WTC11 (cell line): ENCODE data around the gene ISOC2. TPM values are rescaled to one million over a fixed set of nuclear protein-coding genes. Genes with fewer than 3 reads are reported as not detected.

Experiments
- ATAC-seq: fragments of 200-7000 bp; cut with Tn5 transposase; 2 replicates; pipeline ENCODE4 v1.10.0; 2021; ENCODE audit warnings: mild to moderate bottlenecking, moderate library complexity
- CTCF ChIA-PET: fragments of 300-600 bp; sonication (Branson Sonifier 250); formaldehyde crosslinking; loops from one replicate; lab custom pipeline; 2021; ENCODE audit warnings: antibody characterized with exemption; lab: Charles Lee
- POLR2A ChIA-PET: fragments of 350-600 bp; sonication (Branson Sonifier 250); formaldehyde crosslinking; loops from one replicate; lab custom pipeline; 2021; ENCODE audit warnings: antibody characterized with exemption; lab: Charles Lee
- DNase-seq: peaks from one replicate; pipeline ENCODE4 v3.0.0; 2021; ENCODE audit warnings: low spot score
- H3K27ac Mint-ChIP-seq: 2 replicates; pipeline ENCODE4 v1.8.0; 2021; ENCODE audit warnings: mixed read lengths
- H3K27me3 Mint-ChIP-seq: 2 replicates; pipeline ENCODE4 v1.8.0; 2021; ENCODE audit warnings: low read depth, mild to moderate bottlenecking, moderate library complexity, mixed read lengths
- H3K36me3 Mint-ChIP-seq: 2 replicates; pipeline ENCODE4 v1.8.0; 2021; ENCODE audit warnings: mixed read lengths
- H3K4me1 Mint-ChIP-seq: 2 replicates; pipeline ENCODE4 v1.8.0; 2022; ENCODE audit warnings: mixed read lengths
- H3K4me3 Mint-ChIP-seq: 2 replicates; pipeline ENCODE4 v1.8.0; 2021; ENCODE audit warnings: mild to moderate bottlenecking, moderate library complexity, mixed read lengths
- H3K9me3 Mint-ChIP-seq: 2 replicates; pipeline ENCODE4 v1.8.0; 2021; ENCODE audit warnings: mixed read lengths
- ELF4 ChIP-seq: sonication (generic); formaldehyde crosslinking; IDR thresholded peaks from 2 replicates; pipeline ENCODE4 v1.8.1; 2022; ENCODE audit warnings: low read depth, mild to moderate bottlenecking, moderate library complexity, missing genetic modification reagents
- EMX1 ChIP-seq: fragments of 250-450 bp; sonication (Bioruptor Pico); IDR thresholded peaks from 2 replicates; pipeline ENCODE4 v1.8.0; 2021; ENCODE audit warnings: mild to moderate bottlenecking
- FOXJ3 ChIP-seq: sonication (generic); formaldehyde crosslinking; IDR thresholded peaks from 2 replicates; pipeline ENCODE4 v1.9.0; 2021; ENCODE audit warnings: missing genetic modification reagents, mild to moderate bottlenecking, borderline replicate concordance
- MXD4 ChIP-seq: fragments of 250-450 bp; sonication (Bioruptor Pico); IDR thresholded peaks from 2 replicates; pipeline ENCODE4 v1.8.0; 2021; ENCODE audit warnings: mild to moderate bottlenecking, moderate library complexity, borderline replicate concordance
- MYBL2 ChIP-seq: sonication (generic); formaldehyde crosslinking; IDR thresholded peaks from 2 replicates; pipeline ENCODE4 v1.8.1; 2023; ENCODE audit warnings: mild to moderate bottlenecking, moderate library complexity, missing genetic modification reagents
- NR3C1 ChIP-seq: sonication (generic); formaldehyde crosslinking; conservative IDR thresholded peaks from 2 replicates; pipeline ENCODE4 v1.8.1; 2023; ENCODE audit warnings: low read depth, mild to moderate bottlenecking, missing genetic modification reagents
- OVOL2 ChIP-seq: fragments of 250-450 bp; sonication (Bioruptor Pico); IDR thresholded peaks from 2 replicates; pipeline ENCODE4 v1.9.0; 2021; ENCODE audit warnings: mild to moderate bottlenecking, borderline replicate concordance
- RELA ChIP-seq: sonication (generic); formaldehyde crosslinking; IDR thresholded peaks from 2 replicates; pipeline ENCODE4 v1.8.1; 2022; ENCODE audit warnings: missing genetic modification reagents, mild to moderate bottlenecking, borderline replicate concordance
- TP53 ChIP-seq: sonication (generic); formaldehyde crosslinking; IDR thresholded peaks from 2 replicates; pipeline ENCODE4 v1.8.1; 2023; ENCODE audit warnings: mild to moderate bottlenecking, missing genetic modification reagents
- ZNF121 ChIP-seq: sonication (generic); formaldehyde crosslinking; IDR thresholded peaks from 2 replicates; pipeline ENCODE4 v1.8.0; 2023; ENCODE audit warnings: missing genetic modification reagents
- ZNF317 ChIP-seq: sonication (generic); formaldehyde crosslinking; IDR thresholded peaks from 2 replicates; pipeline ENCODE4 v1.8.1; 2023; ENCODE audit warnings: low read depth, mild to moderate bottlenecking, moderate library complexity, missing genetic modification reagents, borderline replicate concordance
- ZNF396 ChIP-seq: fragments of 250-450 bp; sonication (Bioruptor Pico); IDR thresholded peaks from 2 replicates; pipeline ENCODE4 v1.8.0; 2021; ENCODE audit warnings: mild to moderate bottlenecking, moderate library complexity, borderline replicate concordance
- ZNF423 ChIP-seq: fragments of 250-450 bp; sonication (Bioruptor Pico); IDR thresholded peaks from 2 replicates; pipeline ENCODE4 v2.1.2; 2022; ENCODE audit warnings: mild to moderate bottlenecking, moderate library complexity
- total RNA-seq: library from RNA; stranded (reverse); gene quantifications from 3 replicates; pipeline ENCODE4 v1.2.3, GENCODE V29; 2021
- TF ChIP-seq, protein P1 (sequence below): fragments of 250-450 bp; sonication (Bioruptor Pico); IDR thresholded peaks from 2 replicates; pipeline ENCODE4 v1.9.0; 2021; ENCODE audit warnings: mild to moderate bottlenecking
- TF ChIP-seq, protein P2 (sequence below): sonication (generic); formaldehyde crosslinking; IDR thresholded peaks from 2 replicates; pipeline ENCODE4 v1.8.1; 2023; ENCODE audit warnings: mild to moderate bottlenecking, missing genetic modification reagents

Gene ISOC2
- total RNA-seq, 1 experiment from 2014 or later = 96.3 TPM

DNA sequence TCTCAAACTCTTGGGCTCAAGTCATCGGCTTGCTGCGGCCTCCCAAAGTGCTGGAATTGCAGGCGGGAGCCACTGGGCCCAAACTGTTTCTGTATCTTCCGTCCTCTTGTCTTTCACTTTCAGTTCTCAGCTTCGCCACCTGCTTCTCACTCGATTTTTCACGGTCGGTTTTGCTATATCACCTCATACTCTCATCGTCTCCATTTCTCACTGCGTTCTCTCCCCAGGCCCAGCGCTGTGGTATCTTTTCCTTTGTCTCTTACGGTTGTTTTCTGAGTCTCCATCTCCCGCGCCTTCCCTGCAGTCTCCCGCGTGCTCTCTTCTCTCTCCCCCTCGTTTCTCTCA, 41.7 kb upstream of the ISOC2 start:
- H3K36me3 Mint-ChIP-seq = peaks cover 7% of the 10 kb centered on the region
- no peak for DNase-seq
- H3K4me1 Mint-ChIP-seq = no peaks in the 10 kb centered on the region
- H3K4me3 Mint-ChIP-seq = no peak overlapping the region
- ChIA-PET CTCF (interaction anchor here (0.7 to 2.9 kb wide), 20 partner anchors 15 to 362 kb away, joined by 3 to 96 read pairs (median 10); partner anchors contain the start of genes DNAAF3, FIZ1, ISOC2 and NAT14), POLR2A (no interaction called here)
- ATAC-seq = no peak
- H3K27me3 Mint-ChIP-seq = peaks cover 88% of the 10 kb centered on the region
- H3K27ac Mint-ChIP-seq = no peak overlapping the region
- TF ChIP-seq ELF4 (CRISPR knock-in tag) (no peak), FOXJ3 (CRISPR knock-in tag) (no peak), NR3C1 (CRISPR knock-in tag) (no peak), ZNF423 (CRISPR knock-in tag) (no peak), OVOL2 (CRISPR knock-in tag) (no peak)
- TF ChIP-seq, all 79 proteins: peak for 0
- H3K9me3 Mint-ChIP-seq = peaks cover 19% of the 10 kb centered on the region

DNA sequence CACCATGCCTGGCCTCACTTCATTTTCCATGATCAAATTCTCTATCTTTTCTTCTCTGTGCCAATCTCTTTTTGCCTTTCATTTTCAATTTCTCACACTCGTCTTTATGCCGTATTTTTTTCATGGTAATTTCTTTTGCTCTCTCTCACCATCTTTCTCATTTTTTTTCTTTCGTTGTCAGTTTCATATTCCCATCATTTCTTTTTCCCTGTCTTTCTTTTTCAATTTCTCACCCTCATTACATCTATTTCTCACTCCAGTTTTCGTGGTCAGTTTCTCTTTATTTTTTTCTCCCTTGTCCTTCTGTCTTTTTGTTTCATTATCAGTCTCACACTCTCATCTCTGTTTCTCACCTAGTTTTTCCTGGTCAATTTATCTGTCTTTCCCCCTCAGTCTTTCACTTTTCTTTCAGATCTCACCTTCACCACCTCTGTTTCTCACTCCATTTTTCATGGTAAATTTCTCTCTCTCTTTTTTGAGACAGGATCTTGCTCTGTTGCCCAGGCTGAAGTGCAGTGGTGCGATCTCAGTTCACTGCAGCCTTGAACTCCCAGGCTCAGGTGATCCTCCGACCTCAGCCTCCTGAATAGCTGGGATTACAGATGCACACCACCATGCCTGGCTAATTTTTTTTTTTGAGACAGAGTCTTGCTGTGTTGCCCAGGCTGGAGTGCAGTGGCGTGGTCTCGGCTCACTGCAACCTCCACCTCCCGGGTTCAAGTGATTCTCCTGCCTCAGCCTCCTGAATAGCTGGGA, 40.9 kb upstream of the ISOC2 start:
- no peak for TF ChIP-seq ZNF317 (CRISPR knock-in tag)
- TF ChIP-seq ZNF121 (CRISPR knock-in tag) = peak; percentile 62; the same call in 1 of the 2 replicates
- no peak for TF ChIP-seq MXD4
- TF ChIP-seq, protein P1, sequence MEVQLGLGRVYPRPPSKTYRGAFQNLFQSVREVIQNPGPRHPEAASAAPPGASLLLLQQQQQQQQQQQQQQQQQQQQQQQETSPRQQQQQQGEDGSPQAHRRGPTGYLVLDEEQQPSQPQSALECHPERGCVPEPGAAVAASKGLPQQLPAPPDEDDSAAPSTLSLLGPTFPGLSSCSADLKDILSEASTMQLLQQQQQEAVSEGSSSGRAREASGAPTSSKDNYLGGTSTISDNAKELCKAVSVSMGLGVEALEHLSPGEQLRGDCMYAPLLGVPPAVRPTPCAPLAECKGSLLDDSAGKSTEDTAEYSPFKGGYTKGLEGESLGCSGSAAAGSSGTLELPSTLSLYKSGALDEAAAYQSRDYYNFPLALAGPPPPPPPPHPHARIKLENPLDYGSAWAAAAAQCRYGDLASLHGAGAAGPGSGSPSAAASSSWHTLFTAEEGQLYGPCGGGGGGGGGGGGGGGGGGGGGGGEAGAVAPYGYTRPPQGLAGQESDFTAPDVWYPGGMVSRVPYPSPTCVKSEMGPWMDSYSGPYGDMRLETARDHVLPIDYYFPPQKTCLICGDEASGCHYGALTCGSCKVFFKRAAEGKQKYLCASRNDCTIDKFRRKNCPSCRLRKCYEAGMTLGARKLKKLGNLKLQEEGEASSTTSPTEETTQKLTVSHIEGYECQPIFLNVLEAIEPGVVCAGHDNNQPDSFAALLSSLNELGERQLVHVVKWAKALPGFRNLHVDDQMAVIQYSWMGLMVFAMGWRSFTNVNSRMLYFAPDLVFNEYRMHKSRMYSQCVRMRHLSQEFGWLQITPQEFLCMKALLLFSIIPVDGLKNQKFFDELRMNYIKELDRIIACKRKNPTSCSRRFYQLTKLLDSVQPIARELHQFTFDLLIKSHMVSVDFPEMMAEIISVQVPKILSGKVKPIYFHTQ (CRISPR knock-in tag) = no peak
- ChIA-PET CTCF (interaction anchor here (1.6 kb wide), 1 partner anchor 35 kb away, joined by 8 read pairs; no protein-coding TSS in a partner anchor), POLR2A (no interaction called here)
- Mint-ChIP-seq H3K36me3 (peaks cover 7% of the 10 kb centered on the region), H3K27me3 (peaks cover 88% of the 10 kb centered on the region), H3K9me3 (peaks cover 19% of the 10 kb centered on the region), H3K4me3 (no peak overlapping the region), H3K4me1 (no peaks in the 10 kb centered on the region), H3K27ac (no peak overlapping the region)
- DNase-seq (no peak), ATAC-seq (no peak)

DNA sequence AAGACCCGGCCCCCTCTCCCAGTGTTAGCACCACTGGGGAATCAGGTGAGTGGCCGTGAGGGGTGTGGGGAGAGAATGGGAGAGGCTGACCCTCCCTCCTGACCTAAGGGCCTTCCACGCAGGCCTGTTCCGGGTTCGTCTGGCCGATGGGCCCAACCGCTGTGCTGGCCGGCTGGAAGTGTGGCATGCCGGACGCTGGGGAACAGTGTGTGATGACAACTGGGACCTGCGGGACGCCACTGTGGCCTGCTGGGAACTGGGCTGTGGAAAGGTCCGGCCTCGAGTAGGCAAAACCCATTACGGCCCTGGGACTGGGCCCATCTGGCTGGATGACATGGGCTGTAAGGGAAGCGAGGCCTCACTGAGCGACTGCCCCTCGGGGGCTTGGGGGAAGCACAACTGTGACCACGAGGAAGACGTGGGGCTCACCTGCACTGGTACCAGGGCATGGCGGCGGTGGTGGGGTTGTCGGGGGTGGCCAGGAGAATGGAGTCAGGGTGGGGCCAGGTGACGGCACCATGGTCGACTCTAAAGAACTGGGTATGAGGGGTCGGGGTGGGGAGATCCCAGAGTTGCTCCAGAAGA, 39.0 kb upstream of the ISOC2 start:
- Mint-ChIP-seq H3K9me3 (peaks cover 19% of the 10 kb centered on the region), H3K36me3 (peaks cover 7% of the 10 kb centered on the region), H3K4me1 (no peaks in the 10 kb centered on the region; the same call in 1 of the 2 replicates), H3K4me3 (no peak overlapping the region), H3K27ac (no peak overlapping the region), H3K27me3 (peaks cover 81% of the 10 kb centered on the region)
- ATAC-seq = no peak
- CTCF ChIA-PET = interaction anchor here (0.9 to 1.6 kb wide), 2 partner anchors 33 to 38 kb away, joined by 3 to 8 read pairs; no protein-coding TSS in a partner anchor
- POLR2A ChIA-PET = no interaction called here
- TF ChIP-seq MYBL2 = no peak
- TF ChIP-seq RELA = no peak
- TF ChIP-seq, protein P2, sequence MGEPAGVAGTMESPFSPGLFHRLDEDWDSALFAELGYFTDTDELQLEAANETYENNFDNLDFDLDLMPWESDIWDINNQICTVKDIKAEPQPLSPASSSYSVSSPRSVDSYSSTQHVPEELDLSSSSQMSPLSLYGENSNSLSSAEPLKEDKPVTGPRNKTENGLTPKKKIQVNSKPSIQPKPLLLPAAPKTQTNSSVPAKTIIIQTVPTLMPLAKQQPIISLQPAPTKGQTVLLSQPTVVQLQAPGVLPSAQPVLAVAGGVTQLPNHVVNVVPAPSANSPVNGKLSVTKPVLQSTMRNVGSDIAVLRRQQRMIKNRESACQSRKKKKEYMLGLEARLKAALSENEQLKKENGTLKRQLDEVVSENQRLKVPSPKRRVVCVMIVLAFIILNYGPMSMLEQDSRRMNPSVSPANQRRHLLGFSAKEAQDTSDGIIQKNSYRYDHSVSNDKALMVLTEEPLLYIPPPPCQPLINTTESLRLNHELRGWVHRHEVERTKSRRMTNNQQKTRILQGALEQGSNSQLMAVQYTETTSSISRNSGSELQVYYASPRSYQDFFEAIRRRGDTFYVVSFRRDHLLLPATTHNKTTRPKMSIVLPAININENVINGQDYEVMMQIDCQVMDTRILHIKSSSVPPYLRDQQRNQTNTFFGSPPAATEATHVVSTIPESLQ (CRISPR knock-in tag) = no peak
- no peak for TF ChIP-seq ZNF121 (CRISPR knock-in tag)
- no peak for TF ChIP-seq TP53 (CRISPR knock-in tag)
- TF ChIP-seq ZNF317 (CRISPR knock-in tag) = no peak
- TF ChIP-seq EMX1 = no peak
- no peak for TF ChIP-seq ZNF396 (CRISPR knock-in tag)
- no peak for DNase-seq
